ENCODE results near the gene TCERG1.

Gene TCERG1

GRCh38 chr5:146513462-146513861 lies 66.3 kb downstream of the TCERG1 start:
- TF ChIP-seq, protein P1, sequence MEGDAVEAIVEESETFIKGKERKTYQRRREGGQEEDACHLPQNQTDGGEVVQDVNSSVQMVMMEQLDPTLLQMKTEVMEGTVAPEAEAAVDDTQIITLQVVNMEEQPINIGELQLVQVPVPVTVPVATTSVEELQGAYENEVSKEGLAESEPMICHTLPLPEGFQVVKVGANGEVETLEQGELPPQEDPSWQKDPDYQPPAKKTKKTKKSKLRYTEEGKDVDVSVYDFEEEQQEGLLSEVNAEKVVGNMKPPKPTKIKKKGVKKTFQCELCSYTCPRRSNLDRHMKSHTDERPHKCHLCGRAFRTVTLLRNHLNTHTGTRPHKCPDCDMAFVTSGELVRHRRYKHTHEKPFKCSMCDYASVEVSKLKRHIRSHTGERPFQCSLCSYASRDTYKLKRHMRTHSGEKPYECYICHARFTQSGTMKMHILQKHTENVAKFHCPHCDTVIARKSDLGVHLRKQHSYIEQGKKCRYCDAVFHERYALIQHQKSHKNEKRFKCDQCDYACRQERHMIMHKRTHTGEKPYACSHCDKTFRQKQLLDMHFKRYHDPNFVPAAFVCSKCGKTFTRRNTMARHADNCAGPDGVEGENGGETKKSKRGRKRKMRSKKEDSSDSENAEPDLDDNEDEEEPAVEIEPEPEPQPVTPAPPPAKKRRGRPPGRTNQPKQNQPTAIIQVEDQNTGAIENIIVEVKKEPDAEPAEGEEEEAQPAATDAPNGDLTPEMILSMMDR (IDR thresholded peaks at IDR 0.05; ENCODE audit: low read depth, low read length, missing control alignments), result no peak
- DNase-seq (ENCODE audit: low read depth), result no peak
- H3K4me3 ChIP-seq (ENCODE audit: low read depth, low read length), result no peak overlapping the region

GRCh38 chr5:146514575-146514974 lies 67.4 kb downstream of the TCERG1 start:
- no peak overlapping the region for H3K4me3 ChIP-seq (ENCODE audit: low read depth, low read length)
- DNase-seq (ENCODE audit: low read depth), result no peak
- TF ChIP-seq, protein P1 (IDR thresholded peaks at IDR 0.05; ENCODE audit: low read depth, low read length, missing control alignments), result no peak

GRCh38 chr5:146515473-146516150 lies 68.5 kb downstream of the TCERG1 start:
- H3K4me3 ChIP-seq (ENCODE audit: low read depth, low read length), result no peak overlapping the region
- TF ChIP-seq, protein P1 (IDR thresholded peaks at IDR 0.05; ENCODE audit: low read depth, low read length, missing control alignments), result no peak
- DNase-seq (ENCODE audit: low read depth), result no peak

GRCh38 chr5:146516151-146516475 lies 69.0 kb downstream of the TCERG1 start, which contains the start of gene GPR151:
GPR151 (minus strand) TSS chr5:146516190; CDS start chr5:146516113, 77 bp downstream.
- H3K4me3 ChIP-seq (ENCODE audit: low read depth, low read length), result no peak within 1 kb of the TSS
- DNase-seq (ENCODE audit: low read depth), result no peak
- TF ChIP-seq, protein P1 (IDR thresholded peaks at IDR 0.05; ENCODE audit: low read depth, low read length, missing control alignments), result no peak

DNA sequence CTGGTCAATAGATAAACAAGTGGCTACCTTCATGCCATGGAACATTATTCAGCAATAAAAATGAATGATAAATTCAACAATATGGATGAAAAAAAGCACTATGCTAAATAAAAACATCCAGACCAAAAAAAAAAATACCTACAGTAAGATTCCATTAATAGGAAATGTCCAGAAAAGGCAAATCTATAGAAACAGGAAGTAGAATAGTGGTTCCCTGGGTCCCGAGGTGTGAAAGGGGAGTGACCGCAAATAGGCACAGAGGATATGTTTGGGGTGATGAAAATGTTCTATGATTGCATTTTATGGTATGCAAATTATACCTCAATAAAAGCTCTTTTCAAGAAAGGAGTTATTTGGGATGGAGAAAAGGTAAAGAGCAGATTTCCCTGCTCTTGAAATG lies 72.4 kb downstream of the TCERG1 start:
- TF ChIP-seq, protein P1 (IDR thresholded peaks at IDR 0.05; ENCODE audit: low read depth, low read length, missing control alignments), result no peak
- no peak for DNase-seq (ENCODE audit: low read depth)
- no peak overlapping the region for H3K4me3 ChIP-seq (ENCODE audit: low read depth, low read length)

DNA sequence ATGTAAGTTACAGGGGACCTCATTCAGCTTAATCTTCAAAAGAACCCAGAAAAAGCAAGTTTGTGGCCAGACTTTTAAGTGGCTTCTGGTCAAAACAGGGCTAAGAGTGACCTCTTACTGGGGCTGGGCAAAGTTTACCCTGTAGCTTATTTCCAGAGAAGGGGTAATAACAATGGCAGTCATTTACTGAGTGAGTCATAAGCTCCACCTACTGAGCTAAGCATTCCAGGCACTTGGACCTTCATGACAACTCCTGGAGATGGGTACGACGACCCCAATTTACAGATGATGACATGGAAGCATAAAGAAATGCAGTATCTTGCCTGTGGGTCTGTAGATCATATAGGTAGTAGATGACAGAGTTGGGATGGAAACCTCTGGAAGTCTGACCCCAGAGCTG lies 73.6 kb downstream of the TCERG1 start:
- DNase-seq (ENCODE audit: low read depth), result no peak

More for the DNA sequence above, 73.6 kb downstream of the TCERG1 start:
- H3K4me3 ChIP-seq (ENCODE audit: low read depth, low read length), result no peak overlapping the region
- TF ChIP-seq, protein P1 (IDR thresholded peaks at IDR 0.05; ENCODE audit: low read depth, low read length, missing control alignments), result no peak

Data from GM12864 (cell line).